GM23338 (cell line): Measurements from ENCODE around the gene CCDC134. TPM values are rescaled to one million over a fixed set of nuclear protein-coding genes. Genes with fewer than 3 reads are reported as not detected.

ENCODE experiments used
- ATAC-seq: fragments of 200-7000 bp; cut with Tn5 transposase; 3 replicates; pipeline ENCODE4 v1.9.1; 2020
- DNase-seq: peaks from one replicate; pipeline ENCODE4 v3.0.0-alpha.2; 2015; ENCODE audit warnings: low spot score
- H2AFZ ChIP-seq: fragments of 200-600 bp; sonication (generic); 2 replicates; pipeline ENCODE4 v1.8.0; 2016; ENCODE audit warnings: antibody characterized with exemption, mild to moderate bottlenecking, moderate library complexity
- H3F3A ChIP-seq: fragments of 200-600 bp; sonication (generic); replicated peaks from 2 replicates; pipeline ENCODE4 v1.8.0; 2017; ENCODE audit warnings: antibody characterized with exemption, mixed run types, low read depth
- H3K27ac ChIP-seq: fragments of 200-600 bp; sonication (generic); 2 replicates; pipeline ENCODE4 v1.6.1; 2016; ENCODE audit warnings: low read depth
- H3K27me3 ChIP-seq: fragments of 200-600 bp; sonication (generic); 2 replicates; pipeline ENCODE4 v1.8.0; 2016; ENCODE audit warnings: mild to moderate bottlenecking, mixed run types, moderate library complexity; ENCODE audit not compliant: insufficient read depth
- H3K36me3 ChIP-seq: fragments of 200-600 bp; sonication (generic); 2 replicates; pipeline ENCODE4 v1.8.0; 2016; ENCODE audit warnings: mild to moderate bottlenecking; ENCODE audit not compliant: insufficient read depth
- H3K4me1 ChIP-seq: fragments of 200-600 bp; sonication (generic); 2 replicates; pipeline ENCODE4 v1.8.0; 2016; ENCODE audit warnings: mild to moderate bottlenecking, moderate library complexity; ENCODE audit not compliant: insufficient read depth
- H3K4me2 ChIP-seq: fragments of 200-600 bp; sonication (generic); 2 replicates; pipeline ENCODE4 v1.7.1; 2017; ENCODE audit warnings: mixed run types
- H3K4me3 ChIP-seq: fragments of 200-600 bp; sonication (generic); 2 replicates; pipeline ENCODE4 v1.6.1; 2016; ENCODE audit warnings: mixed run types
- H3K79me2 ChIP-seq: fragments of 200-600 bp; sonication (generic); replicated peaks from 2 replicates; pipeline ENCODE4 v1.8.0; 2017; ENCODE audit warnings: mild to moderate bottlenecking; ENCODE audit not compliant: insufficient read depth
- H3K9me2 ChIP-seq: fragments of 200-600 bp; sonication (generic); 2 replicates; pipeline ENCODE4 v1.8.0; 2017; ENCODE audit not compliant: insufficient read depth
- H4K20me1 ChIP-seq: fragments of 200-600 bp; sonication (generic); replicated peaks from 2 replicates; pipeline ENCODE4 v1.8.0; 2017; ENCODE audit warnings: mild to moderate bottlenecking; ENCODE audit not compliant: insufficient read depth
- H3K27ac Mint-ChIP-seq: 2 replicates; pipeline ENCODE4 v1.8.0; 2020; ENCODE audit warnings: inconsistent platforms, mild to moderate bottlenecking, moderate library complexity, mixed read lengths
- H3K27me3 Mint-ChIP-seq: 3 replicates; pipeline ENCODE4 v1.8.0; 2022; ENCODE audit warnings: low read depth, mild to moderate bottlenecking, moderate library complexity, mixed read lengths, inconsistent platforms; ENCODE audit not compliant: insufficient read depth, poor library complexity
- H3K36me3 Mint-ChIP-seq: 3 replicates; pipeline ENCODE4 v1.8.0; 2021; ENCODE audit warnings: low read depth, mild to moderate bottlenecking, inconsistent platforms, moderate library complexity, mixed read lengths
- H3K4me1 Mint-ChIP-seq: 3 replicates; pipeline ENCODE4 v1.8.0; 2020; ENCODE audit warnings: mild to moderate bottlenecking, inconsistent platforms, mixed read lengths
- H3K4me3 Mint-ChIP-seq: 3 replicates; pipeline ENCODE4 v1.8.0; 2021; ENCODE audit warnings: moderate library complexity, mild to moderate bottlenecking, inconsistent platforms, mixed read lengths
- H3K9me3 Mint-ChIP-seq: 3 replicates; pipeline ENCODE4 v1.8.0; 2020; ENCODE audit warnings: moderate library complexity, mild to moderate bottlenecking, inconsistent platforms, mixed read lengths
- CREB1 ChIP-seq: fragments of 250-450 bp; sonication (Bioruptor Pico); IDR thresholded peaks from 2 replicates; pipeline ENCODE4 v1.5.0; 2020; ENCODE audit warnings: low read depth, mild to moderate bottlenecking, moderate library complexity
- EZH2 ChIP-seq: fragments of 200-600 bp; sonication (generic); IDR thresholded peaks from one replicate; pipeline ENCODE4 v1.8.0; 2017; ENCODE audit warnings: antibody characterized with exemption, mild to moderate bottlenecking, low read depth; ENCODE audit not compliant: unreplicated experiment
- JUNB ChIP-seq: IDR thresholded peaks from one replicate; pipeline ENCODE4 v1.6.1; 2016; ENCODE audit warnings: antibody characterized with exemption; ENCODE audit not compliant: unreplicated experiment
- NANOG ChIP-seq: IDR thresholded peaks from 2 replicates; pipeline ENCODE4 v1.6.1; 2016; ENCODE audit warnings: antibody characterized with exemption, borderline replicate concordance
- STAT1 ChIP-seq: IDR thresholded peaks from one replicate; pipeline ENCODE4 v1.6.1; 2016; ENCODE audit warnings: antibody characterized with exemption; ENCODE audit not compliant: unreplicated experiment
- ZNF114 ChIP-seq: fragments of 250-450 bp; sonication (Bioruptor Pico); IDR thresholded peaks from 2 replicates; pipeline ENCODE4 v1.5.0; 2020; ENCODE audit warnings: mild to moderate bottlenecking, moderate library complexity
- polyA plus RNA-seq: library from polyadenylated mRNA; unstranded; fragments of >200 nt; fragmentation: Nextera tagmentation; extraction: Ambion mirVana; gene quantifications from 2 replicates; pipeline ENCODE4 v1.2.1, GENCODE V29; 2016
- total RNA-seq: library from RNA; depleted of rRNA; stranded (reverse); fragments of >200 nt; shearing (Covaris generic); gene quantifications from 2 replicates; pipeline ENCODE4 v1.2.3, GENCODE V29; 2014
- TF ChIP-seq, protein P1 (sequence below), 2 experiments: fragments of 200-600 bp in 1 of 2; sonication (generic) in 1 of 2; conservative IDR thresholded peaks; 2 replicates each; pipeline versions ENCODE4 v1.5.1 to v1.6.1; 2016 to 2017; ENCODE audit warnings: antibody characterized with exemption in 2 of 2, low read depth in 2 of 2, mild to moderate bottlenecking in 2 of 2, moderate library complexity in 1 of 2
- TF ChIP-seq, protein P2 (sequence below): IDR thresholded peaks from one replicate; pipeline ENCODE4 v1.6.1; 2018; ENCODE audit warnings: antibody characterized with exemption; ENCODE audit not compliant: unreplicated experiment
- TF ChIP-seq, protein P3 (sequence below): IDR thresholded peaks from 2 replicates; pipeline ENCODE4 v1.6.1; 2016; ENCODE audit warnings: antibody characterized with exemption

Gene CCDC134
- total and polyA plus RNA-seq, 2 experiments from 2014 or later, result 2.7 to 24.5 TPM

DNA sequence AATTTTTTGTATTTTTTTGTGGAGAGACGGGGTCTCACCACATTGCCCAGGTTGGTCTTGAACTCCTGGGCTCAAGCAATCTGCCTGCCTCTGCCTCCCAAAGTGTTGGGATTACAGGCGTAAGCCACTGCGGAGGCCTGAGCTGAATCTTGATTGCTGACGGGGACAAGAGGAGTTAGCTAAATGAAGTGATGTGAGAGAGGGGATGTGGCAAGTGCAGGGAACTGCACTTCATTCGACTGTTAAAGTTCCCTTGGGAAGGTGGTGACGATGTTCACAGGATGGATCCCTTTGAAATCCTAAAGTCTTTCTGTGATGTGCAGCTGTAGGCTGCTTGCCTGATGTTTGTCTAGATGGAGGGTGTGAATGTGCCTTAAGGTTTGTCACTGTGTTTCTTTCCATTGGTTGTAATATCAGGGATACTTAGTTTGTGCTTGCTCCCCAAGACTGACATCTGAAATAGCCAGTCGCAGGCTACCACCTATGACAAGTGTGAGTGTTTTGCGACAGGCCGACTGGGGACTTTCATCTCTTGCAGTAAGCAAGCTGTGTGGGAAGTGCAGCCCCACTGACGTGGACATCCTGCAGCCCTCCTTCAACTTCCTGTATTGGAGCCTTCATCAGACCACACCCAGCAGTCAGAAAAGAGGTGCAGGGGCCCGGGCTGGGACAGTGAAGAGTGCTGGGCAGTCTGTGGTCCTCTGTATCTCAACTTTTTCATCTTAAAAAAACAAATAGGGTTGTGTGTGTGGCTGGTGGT, 19.6 kb upstream of the CCDC134 start (continued):
- TF ChIP-seq, protein P1, sequence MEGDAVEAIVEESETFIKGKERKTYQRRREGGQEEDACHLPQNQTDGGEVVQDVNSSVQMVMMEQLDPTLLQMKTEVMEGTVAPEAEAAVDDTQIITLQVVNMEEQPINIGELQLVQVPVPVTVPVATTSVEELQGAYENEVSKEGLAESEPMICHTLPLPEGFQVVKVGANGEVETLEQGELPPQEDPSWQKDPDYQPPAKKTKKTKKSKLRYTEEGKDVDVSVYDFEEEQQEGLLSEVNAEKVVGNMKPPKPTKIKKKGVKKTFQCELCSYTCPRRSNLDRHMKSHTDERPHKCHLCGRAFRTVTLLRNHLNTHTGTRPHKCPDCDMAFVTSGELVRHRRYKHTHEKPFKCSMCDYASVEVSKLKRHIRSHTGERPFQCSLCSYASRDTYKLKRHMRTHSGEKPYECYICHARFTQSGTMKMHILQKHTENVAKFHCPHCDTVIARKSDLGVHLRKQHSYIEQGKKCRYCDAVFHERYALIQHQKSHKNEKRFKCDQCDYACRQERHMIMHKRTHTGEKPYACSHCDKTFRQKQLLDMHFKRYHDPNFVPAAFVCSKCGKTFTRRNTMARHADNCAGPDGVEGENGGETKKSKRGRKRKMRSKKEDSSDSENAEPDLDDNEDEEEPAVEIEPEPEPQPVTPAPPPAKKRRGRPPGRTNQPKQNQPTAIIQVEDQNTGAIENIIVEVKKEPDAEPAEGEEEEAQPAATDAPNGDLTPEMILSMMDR (conservative IDR thresholded peaks at IDR 0.05; ENCODE audit: low read depth in 2 of 2), result no peak
- TF ChIP-seq EZH2 (no peak), CREB1 (no peak), STAT1 (no peak), ZNF114 (CRISPR knock-in tag) (no peak)
- TF ChIP-seq, protein P2, sequence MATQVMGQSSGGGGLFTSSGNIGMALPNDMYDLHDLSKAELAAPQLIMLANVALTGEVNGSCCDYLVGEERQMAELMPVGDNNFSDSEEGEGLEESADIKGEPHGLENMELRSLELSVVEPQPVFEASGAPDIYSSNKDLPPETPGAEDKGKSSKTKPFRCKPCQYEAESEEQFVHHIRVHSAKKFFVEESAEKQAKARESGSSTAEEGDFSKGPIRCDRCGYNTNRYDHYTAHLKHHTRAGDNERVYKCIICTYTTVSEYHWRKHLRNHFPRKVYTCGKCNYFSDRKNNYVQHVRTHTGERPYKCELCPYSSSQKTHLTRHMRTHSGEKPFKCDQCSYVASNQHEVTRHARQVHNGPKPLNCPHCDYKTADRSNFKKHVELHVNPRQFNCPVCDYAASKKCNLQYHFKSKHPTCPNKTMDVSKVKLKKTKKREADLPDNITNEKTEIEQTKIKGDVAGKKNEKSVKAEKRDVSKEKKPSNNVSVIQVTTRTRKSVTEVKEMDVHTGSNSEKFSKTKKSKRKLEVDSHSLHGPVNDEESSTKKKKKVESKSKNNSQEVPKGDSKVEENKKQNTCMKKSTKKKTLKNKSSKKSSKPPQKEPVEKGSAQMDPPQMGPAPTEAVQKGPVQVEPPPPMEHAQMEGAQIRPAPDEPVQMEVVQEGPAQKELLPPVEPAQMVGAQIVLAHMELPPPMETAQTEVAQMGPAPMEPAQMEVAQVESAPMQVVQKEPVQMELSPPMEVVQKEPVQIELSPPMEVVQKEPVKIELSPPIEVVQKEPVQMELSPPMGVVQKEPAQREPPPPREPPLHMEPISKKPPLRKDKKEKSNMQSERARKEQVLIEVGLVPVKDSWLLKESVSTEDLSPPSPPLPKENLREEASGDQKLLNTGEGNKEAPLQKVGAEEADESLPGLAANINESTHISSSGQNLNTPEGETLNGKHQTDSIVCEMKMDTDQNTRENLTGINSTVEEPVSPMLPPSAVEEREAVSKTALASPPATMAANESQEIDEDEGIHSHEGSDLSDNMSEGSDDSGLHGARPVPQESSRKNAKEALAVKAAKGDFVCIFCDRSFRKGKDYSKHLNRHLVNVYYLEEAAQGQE, result no peak
- TF ChIP-seq, protein P3, sequence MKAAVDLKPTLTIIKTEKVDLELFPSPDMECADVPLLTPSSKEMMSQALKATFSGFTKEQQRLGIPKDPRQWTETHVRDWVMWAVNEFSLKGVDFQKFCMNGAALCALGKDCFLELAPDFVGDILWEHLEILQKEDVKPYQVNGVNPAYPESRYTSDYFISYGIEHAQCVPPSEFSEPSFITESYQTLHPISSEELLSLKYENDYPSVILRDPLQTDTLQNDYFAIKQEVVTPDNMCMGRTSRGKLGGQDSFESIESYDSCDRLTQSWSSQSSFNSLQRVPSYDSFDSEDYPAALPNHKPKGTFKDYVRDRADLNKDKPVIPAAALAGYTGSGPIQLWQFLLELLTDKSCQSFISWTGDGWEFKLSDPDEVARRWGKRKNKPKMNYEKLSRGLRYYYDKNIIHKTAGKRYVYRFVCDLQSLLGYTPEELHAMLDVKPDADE, result no peak

DNA sequence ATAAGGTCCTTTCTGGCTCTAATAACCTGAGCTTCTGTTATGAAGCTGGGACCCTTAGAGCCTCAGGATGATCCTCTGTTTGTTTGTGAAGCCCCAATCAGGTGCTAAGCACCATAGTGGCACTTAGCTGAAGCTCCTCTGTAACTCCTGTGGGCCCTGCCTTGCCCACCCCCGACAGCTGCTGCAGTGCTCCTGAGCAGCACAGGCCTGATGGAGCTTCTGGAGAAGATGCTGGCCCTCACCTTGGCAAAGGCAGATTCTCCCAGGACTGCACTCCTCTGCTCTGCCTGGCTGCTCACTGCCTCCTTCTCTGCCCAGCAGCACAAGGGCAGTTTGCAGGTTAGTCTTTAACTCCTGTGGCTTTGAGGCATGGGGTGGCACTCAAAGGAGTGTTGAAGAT, 19.0 kb upstream of the CCDC134 start:
- no peak for DNase-seq
- H3K27ac ChIP-seq, result no peak overlapping the region
- H3K9me3 Mint-ChIP-seq, result no peaks in the 10 kb centered on the region
- no peak overlapping the region for H3K4me3 ChIP-seq
- no peaks in the 10 kb centered on the region for H3F3A ChIP-seq
- no peaks in the 10 kb centered on the region for H3K27me3 ChIP-seq
- no peak; the same call in 2 of the 3 replicates for ATAC-seq
- no peak overlapping the region for H2AFZ ChIP-seq
- H3K9me2 ChIP-seq, result no peaks in the 10 kb centered on the region
- H4K20me1 ChIP-seq, result no peaks in the 10 kb centered on the region
- no peak for TF ChIP-seq JUNB
- no peak for TF ChIP-seq ZNF114 (CRISPR knock-in tag)
- TF ChIP-seq, protein P1 (conservative IDR thresholded peaks at IDR 0.05; ENCODE audit: low read depth in 2 of 2), result no peak
- no peak for TF ChIP-seq NANOG
- peaks cover 5% of the 10 kb centered on the region for H3K27me3 Mint-ChIP-seq
- no peaks in the 10 kb centered on the region for H3K79me2 ChIP-seq
- no peaks in the 10 kb centered on the region for H3K36me3 Mint-ChIP-seq
- no peaks in the 10 kb centered on the region for H3K4me1 Mint-ChIP-seq
- H3K36me3 ChIP-seq, result no peaks in the 10 kb centered on the region
- no peak overlapping the region for H3K4me2 ChIP-seq
- no peak overlapping the region for H3K4me3 Mint-ChIP-seq
- no peaks in the 10 kb centered on the region for H3K4me1 ChIP-seq
- H3K27ac Mint-ChIP-seq, result no peak overlapping the region
